GM12865 (cell line): Measurements from ENCODE around the gene SVEP1.

Source experiments
- DNase-seq: peaks from one replicate; pipeline ENCODE4 v3.0.0; 2010; ENCODE audit warnings: low read depth
- H3K4me3 ChIP-seq: 2 replicates; pipeline ENCODE4 v1.5.1; 2011; ENCODE audit warnings: mild to moderate bottlenecking, low read depth, low read length, control low read depth
- CTCF ChIP-seq: IDR thresholded peaks from 2 replicates; pipeline ENCODE4 v1.5.1; 2011; ENCODE audit warnings: low read length, control low read depth, low read depth, inconsistent platforms; ENCODE audit not compliant: insufficient read depth; ENCODE audit errors: missing control alignments

The SVEP1 gene

GRCh38 chr9:110509792-110510191 lies 69.7 kb downstream of the SVEP1 start:
- no peak for DNase-seq
- H3K4me3 ChIP-seq, result no peak overlapping the region
- TF ChIP-seq CTCF, result no peak

GRCh38 chr9:110502842-110503241 lies 76.7 kb downstream of the SVEP1 start:
- no peak overlapping the region for H3K4me3 ChIP-seq
- no peak for DNase-seq
- no peak for TF ChIP-seq CTCF

- TF ChIP-seq CTCF, result no peak
- H3K4me3 ChIP-seq, result no peak overlapping the region
- DNase-seq, result no peak
Measured at GRCh38 chr9:110499608-110500007, 79.9 kb downstream of the SVEP1 start.

GRCh38 chr9:110487196-110487595 lies 92.3 kb downstream of the SVEP1 start:
- DNase-seq, result no peak
- TF ChIP-seq CTCF, result no peak
- no peak overlapping the region for H3K4me3 ChIP-seq

GRCh38 chr9:110486218-110486617 lies 93.3 kb downstream of the SVEP1 start:
- no peak overlapping the region for H3K4me3 ChIP-seq
- no peak for TF ChIP-seq CTCF
- no peak for DNase-seq

- no peak for TF ChIP-seq CTCF
- no peak overlapping the region for H3K4me3 ChIP-seq
- no peak for DNase-seq
Measured at GRCh38 chr9:110479481-110479880, 100.1 kb downstream of the SVEP1 start.

GRCh38 chr9:110476251-110476650 lies 103.3 kb downstream of the SVEP1 start:
- no peak for DNase-seq
- TF ChIP-seq CTCF, result no peak
- H3K4me3 ChIP-seq, result no peak overlapping the region
